GM12878 (cell line): ENCODE measurements around the gene FTHL17. TPM values are rescaled to one million over a fixed set of nuclear protein-coding genes. Genes with fewer than 3 reads are reported as not detected.

Experiments used
- DPF2 ChIP-seq: fragments of 450-650 bp; IDR thresholded peaks from 2 replicates; pipeline ENCODE4 v1.6.1; 2017; ENCODE audit warnings: mild to moderate bottlenecking
- RELA ChIP-seq: fragments of 450-650 bp; IDR thresholded peaks from 2 replicates; pipeline ENCODE4 v1.8.0; 2014; ENCODE audit warnings: borderline replicate concordance; ENCODE audit not compliant: partially characterized antibody
- SMARCA5 ChIP-seq: fragments of 450-650 bp; IDR thresholded peaks from 2 replicates; pipeline ENCODE4 v1.6.1; 2017; ENCODE audit warnings: mild to moderate bottlenecking
- SPI1 ChIP-seq: IDR thresholded peaks from 2 replicates; pipeline ENCODE4 v1.6.1; 2011; ENCODE audit warnings: low read depth, mild to moderate bottlenecking, low read length, moderate library complexity, borderline replicate concordance; ENCODE audit not compliant: insufficient read depth
- TARDBP ChIP-seq: IDR thresholded peaks from 2 replicates; pipeline ENCODE4 v1.6.1; 2016; ENCODE audit warnings: borderline replicate concordance
- TCF7 ChIP-seq: IDR thresholded peaks from 2 replicates; pipeline ENCODE4 v1.6.1; 2014; ENCODE audit warnings: antibody characterized with exemption, borderline replicate concordance
- polyA plus RNA-seq, 11 experiments: library from polyadenylated mRNA; depleted of rRNA in 4 of 11; unstranded in 6 of 11; stranded (reverse) in 5 of 11; fragments of >200 nt; fragmentation: Nextera tagmentation in 4 of 11; fragmentation: Illumina TruSeq in 1 of 11; extraction: Ambion mirVana in 4 of 11; extraction: Trizol in 1 of 11; gene quantifications; 1 replicate in 1 of 11; 2 replicates in 10 of 11; pipeline versions ENCODE4 v1.2.1 to v1.2.3, GENCODE V29; 2011 to 2016; ENCODE audit warnings: inconsistent platforms in 2 of 11, missing spikeins in 2 of 11, low read depth in 1 of 11
- total RNA-seq, 4 experiments: library from RNA; depleted of rRNA in 3 of 4; stranded (reverse); fragments of >200 nt in 3 of 4; fragmentation: Illumina TruSeq in 1 of 4; extraction: Trizol in 1 of 4; gene quantifications; 2 replicates each; pipeline versions ENCODE4 v1.2.1 to v1.2.3, GENCODE V29; 2013 to 2021
- TF ChIP-seq, protein P1 (sequence below): fragments of 150-350 bp; IDR thresholded peaks from 2 replicates; pipeline ENCODE4 v1.6.1; 2016; ENCODE audit warnings: low read depth, low read length
- TF ChIP-seq, protein P2 (sequence below): fragments of 450-650 bp; formaldehyde crosslinking; IDR thresholded peaks from 2 replicates; pipeline ENCODE4 v1.4.0; 2022; ENCODE audit warnings: mild to moderate bottlenecking, moderate library complexity
- TF ChIP-seq, protein P3 (sequence below): IDR thresholded peaks from 2 replicates; pipeline ENCODE4 v1.6.1; 2011; ENCODE audit warnings: borderline replicate concordance, low read depth, mild to moderate bottlenecking, moderate library complexity, low read length; ENCODE audit not compliant: insufficient read depth, poor library complexity, severe bottlenecking

The FTHL17 gene
- total and polyA plus RNA-seq, 10 of the 15 experiments (the other 5 are each of a cell fraction or from before 2014, with no cell fraction given), result not detected

- TF ChIP-seq, protein P1, sequence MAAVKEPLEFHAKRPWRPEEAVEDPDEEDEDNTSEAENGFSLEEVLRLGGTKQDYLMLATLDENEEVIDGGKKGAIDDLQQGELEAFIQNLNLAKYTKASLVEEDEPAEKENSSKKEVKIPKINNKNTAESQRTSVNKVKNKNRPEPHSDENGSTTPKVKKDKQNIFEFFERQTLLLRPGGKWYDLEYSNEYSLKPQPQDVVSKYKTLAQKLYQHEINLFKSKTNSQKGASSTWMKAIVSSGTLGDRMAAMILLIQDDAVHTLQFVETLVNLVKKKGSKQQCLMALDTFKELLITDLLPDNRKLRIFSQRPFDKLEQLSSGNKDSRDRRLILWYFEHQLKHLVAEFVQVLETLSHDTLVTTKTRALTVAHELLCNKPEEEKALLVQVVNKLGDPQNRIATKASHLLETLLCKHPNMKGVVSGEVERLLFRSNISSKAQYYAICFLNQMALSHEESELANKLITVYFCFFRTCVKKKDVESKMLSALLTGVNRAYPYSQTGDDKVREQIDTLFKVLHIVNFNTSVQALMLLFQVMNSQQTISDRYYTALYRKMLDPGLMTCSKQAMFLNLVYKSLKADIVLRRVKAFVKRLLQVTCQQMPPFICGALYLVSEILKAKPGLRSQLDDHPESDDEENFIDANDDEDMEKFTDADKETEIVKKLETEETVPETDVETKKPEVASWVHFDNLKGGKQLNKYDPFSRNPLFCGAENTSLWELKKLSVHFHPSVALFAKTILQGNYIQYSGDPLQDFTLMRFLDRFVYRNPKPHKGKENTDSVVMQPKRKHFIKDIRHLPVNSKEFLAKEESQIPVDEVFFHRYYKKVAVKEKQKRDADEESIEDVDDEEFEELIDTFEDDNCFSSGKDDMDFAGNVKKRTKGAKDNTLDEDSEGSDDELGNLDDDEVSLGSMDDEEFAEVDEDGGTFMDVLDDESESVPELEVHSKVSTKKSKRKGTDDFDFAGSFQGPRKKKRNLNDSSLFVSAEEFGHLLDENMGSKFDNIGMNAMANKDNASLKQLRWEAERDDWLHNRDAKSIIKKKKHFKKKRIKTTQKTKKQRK, result no peak
- TF ChIP-seq TCF7 (no peak), TARDBP (no peak), RELA (no peak), SMARCA5 (no peak), DPF2 (no peak), SPI1 (no peak)
- TF ChIP-seq, protein P2, sequence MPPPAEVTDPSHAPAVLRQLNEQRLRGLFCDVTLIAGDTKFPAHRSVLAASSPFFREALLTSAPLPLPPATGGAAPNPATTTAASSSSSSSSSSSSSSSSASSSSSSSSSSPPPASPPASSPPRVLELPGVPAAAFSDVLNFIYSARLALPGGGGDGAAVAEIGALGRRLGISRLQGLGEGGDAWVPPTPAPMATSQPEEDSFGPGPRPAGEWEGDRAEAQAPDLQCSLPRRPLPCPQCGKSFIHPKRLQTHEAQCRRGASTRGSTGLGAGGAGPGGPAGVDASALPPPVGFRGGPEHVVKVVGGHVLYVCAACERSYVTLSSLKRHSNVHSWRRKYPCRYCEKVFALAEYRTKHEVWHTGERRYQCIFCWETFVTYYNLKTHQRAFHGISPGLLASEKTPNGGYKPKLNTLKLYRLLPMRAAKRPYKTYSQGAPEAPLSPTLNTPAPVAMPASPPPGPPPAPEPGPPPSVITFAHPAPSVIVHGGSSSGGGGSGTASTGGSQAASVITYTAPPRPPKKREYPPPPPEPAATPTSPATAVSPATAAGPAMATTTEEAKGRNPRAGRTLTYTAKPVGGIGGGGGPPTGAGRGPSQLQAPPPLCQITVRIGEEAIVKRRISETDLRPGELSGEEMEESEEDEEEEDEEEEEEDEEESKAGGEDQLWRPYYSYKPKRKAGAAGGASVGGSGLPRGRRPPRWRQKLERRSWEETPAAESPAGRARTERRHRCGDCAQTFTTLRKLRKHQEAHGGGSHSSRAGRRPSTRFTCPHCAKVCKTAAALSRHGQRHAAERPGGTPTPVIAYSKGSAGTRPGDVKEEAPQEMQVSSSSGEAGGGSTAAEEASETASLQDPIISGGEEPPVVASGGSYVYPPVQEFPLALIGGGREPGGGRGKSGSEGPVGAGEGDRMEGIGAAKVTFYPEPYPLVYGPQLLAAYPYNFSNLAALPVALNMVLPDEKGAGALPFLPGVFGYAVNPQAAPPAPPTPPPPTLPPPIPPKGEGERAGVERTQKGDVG (CRISPR knock-in tag), result no peak
- TF ChIP-seq, protein P3, sequence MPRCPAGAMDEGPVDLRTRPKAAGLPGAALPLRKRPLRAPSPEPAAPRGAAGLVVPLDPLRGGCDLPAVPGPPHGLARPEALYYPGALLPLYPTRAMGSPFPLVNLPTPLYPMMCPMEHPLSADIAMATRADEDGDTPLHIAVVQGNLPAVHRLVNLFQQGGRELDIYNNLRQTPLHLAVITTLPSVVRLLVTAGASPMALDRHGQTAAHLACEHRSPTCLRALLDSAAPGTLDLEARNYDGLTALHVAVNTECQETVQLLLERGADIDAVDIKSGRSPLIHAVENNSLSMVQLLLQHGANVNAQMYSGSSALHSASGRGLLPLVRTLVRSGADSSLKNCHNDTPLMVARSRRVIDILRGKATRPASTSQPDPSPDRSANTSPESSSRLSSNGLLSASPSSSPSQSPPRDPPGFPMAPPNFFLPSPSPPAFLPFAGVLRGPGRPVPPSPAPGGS, result no peak
These were observed 13.6 kb downstream of the FTHL17 start (continued) for GRCh38 chrX:31058284-31058683.
